ENCODE measurements around the gene OBSL1. TPM values are rescaled to one million over a fixed set of nuclear protein-coding genes. Genes with fewer than 3 reads are reported as not detected.

The OBSL1 gene
- total RNA-seq, 3 donors from 2014 or later = 69.2 to 91.9 (median 73.1) TPM

DNA sequence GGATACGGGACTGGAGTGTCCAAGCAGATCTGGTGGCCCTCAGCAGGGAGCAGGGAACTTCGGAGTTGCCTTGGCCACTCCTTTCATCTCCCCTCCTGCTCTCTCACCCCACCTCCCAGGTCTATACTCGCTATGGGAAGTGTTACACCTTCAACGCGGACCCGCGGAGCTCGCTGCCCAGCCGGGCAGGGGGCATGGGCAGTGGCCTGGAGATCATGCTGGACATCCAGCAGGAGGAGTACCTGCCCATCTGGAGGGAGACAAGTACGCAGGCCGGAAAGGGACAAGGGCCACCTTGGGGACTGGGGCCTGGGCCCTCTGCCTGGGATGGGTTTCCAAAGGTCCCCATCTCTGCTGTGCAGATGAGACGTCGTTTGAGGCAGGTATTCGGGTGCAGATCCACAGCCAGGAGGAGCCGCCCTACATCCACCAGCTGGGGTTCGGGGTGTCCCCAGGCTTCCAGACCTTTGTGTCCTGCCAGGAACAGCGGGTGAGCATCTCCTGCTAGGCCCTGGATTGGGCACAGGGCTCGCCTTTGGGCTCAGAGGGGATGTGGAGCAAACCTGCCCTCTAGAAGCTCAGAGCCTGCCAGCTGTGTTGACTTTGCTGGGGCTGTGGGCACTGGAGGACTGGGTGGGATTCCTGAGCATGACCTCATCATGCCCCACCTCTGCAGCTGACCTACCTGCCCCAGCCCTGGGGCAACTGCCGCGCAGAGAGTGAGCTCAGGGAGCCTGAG, 39.5 kb downstream of the OBSL1 start:
- Histone ChIP-seq H3K36me3 (no peaks in the 10 kb centered on the region), H3K4me1 (no peaks in the 10 kb centered on the region), H3K27ac (no peak overlapping the region), H3K27me3 (peaks cover 0 to 32% of the 10 kb centered on the region in 2 donors), H3K4me3 (no peak overlapping the region), H3K9me3 (no peaks in the 10 kb centered on the region)
- TF ChIP-seq, protein P1, sequence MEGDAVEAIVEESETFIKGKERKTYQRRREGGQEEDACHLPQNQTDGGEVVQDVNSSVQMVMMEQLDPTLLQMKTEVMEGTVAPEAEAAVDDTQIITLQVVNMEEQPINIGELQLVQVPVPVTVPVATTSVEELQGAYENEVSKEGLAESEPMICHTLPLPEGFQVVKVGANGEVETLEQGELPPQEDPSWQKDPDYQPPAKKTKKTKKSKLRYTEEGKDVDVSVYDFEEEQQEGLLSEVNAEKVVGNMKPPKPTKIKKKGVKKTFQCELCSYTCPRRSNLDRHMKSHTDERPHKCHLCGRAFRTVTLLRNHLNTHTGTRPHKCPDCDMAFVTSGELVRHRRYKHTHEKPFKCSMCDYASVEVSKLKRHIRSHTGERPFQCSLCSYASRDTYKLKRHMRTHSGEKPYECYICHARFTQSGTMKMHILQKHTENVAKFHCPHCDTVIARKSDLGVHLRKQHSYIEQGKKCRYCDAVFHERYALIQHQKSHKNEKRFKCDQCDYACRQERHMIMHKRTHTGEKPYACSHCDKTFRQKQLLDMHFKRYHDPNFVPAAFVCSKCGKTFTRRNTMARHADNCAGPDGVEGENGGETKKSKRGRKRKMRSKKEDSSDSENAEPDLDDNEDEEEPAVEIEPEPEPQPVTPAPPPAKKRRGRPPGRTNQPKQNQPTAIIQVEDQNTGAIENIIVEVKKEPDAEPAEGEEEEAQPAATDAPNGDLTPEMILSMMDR (IDR thresholded peaks at IDR 0.05) = no peak
- TF ChIP-seq POLR2AphosphoS5 (IDR thresholded peaks at IDR 0.05) (no peak), POLR2A (IDR thresholded peaks at IDR 0.05) (no peak)
- intact Hi-C loops (cut with DNase I; ENCODE audit: low total_unique reads) = no loop called here
- no peak for DNase-seq (ENCODE audit: low spot score in 2 of 2)

DNA sequence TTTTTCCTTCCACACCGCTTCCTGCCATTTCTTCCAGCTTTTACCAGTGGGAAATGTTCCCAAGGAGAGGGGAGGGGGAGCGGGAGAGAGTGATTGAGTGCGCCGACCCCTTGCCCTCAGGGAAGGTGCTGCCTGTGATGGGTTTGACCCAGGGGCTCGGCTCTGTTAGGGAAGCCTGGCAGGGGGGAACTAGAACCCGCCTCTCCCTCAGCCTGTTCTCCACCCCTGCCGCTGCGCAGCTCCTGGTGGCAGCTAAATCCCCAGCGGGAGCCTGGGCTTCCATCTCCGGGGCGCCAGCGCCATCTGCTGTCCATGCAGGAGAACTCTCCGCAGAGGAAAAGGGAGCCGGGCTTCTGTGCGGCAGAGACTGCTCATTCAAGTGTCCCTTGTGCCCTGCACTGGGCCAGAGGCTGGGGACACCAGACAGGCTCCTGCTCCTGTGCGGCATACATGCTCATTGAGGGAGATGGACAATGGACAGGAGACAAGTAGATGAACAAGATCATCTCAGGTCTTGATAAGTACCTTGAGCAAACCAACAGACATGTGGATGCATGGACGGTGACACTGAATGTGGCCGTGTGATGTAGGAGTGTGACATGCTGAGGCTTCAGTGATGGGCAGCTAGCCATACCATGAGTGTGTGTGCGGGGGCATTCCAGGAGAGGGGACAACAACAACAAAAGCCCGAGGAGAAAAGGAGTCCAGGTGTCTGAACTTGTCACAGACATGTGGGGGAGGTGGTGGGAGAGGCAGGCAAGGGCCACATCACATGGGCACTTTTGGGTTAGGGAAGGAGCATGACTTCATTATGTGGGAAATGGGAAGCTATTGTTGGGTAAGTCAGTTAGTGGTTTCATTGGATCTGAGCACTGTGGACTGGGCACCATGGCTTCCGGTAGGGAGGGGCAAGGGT, 41.0 kb downstream of the OBSL1 start:
- intact Hi-C loops (cut with DNase I; ENCODE audit: low total_unique reads) = no loop called here

DNA sequence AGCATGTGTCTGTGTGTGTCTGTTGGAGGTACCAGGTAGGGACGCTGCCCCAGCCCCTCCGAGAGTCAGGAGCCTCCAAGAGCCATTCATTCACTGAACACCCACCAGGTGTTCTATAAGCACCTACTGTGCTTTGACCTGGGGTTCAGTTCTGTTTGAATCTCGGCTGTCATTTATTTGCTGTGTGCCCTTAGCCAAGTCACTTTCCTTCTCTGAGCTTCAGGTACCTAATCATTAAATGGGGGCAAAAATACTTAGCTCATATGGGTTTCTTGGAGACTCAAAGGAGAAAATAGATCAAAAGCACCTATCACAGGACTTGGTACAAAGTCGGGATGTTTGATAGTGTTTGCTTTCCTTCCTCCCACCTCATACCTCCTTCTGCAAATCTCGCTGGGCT, 43.9 kb downstream of the OBSL1 start:
- Histone ChIP-seq H3K4me3 (no peak overlapping the region), H3K27me3 (peaks cover under 1 to 63% of the 10 kb centered on the region in 2 donors), H3K27ac (no peak overlapping the region), H3K36me3 (no peaks in the 10 kb centered on the region), H3K9me3 (no peaks in the 10 kb centered on the region), H3K4me1 (peaks cover 0 to 2% of the 10 kb centered on the region in 2 donors)
- DNase-seq (ENCODE audit: low spot score in 2 of 2) = no peak
- intact Hi-C loops (cut with DNase I; ENCODE audit: low total_unique reads) = loop anchor here (10.0 kb wide), 2 partner anchors 53 to 123 kb away; no protein-coding TSS in a partner anchor
- TF ChIP-seq POLR2AphosphoS5 (IDR thresholded peaks at IDR 0.05) (no peak), POLR2A (IDR thresholded peaks at IDR 0.05) (no peak)
- TF ChIP-seq, protein P1 (IDR thresholded peaks at IDR 0.05) = no peak

More for the DNA sequence above, 41.0 kb downstream of the OBSL1 start:
- peak overlapping the region in 2 of 3 donors; percentile 15 to 46 for H3K4me3 ChIP-seq
- peak; percentile 62 to 86 for DNase-seq (ENCODE audit: low spot score in 2 of 2)
- no peak overlapping the region for H3K27ac ChIP-seq
- TF ChIP-seq POLR2A (IDR thresholded peaks at IDR 0.05) (no peak), POLR2AphosphoS5 (IDR thresholded peaks at IDR 0.05) (peak in 1 of 3 donors; percentile 36)
- TF ChIP-seq, protein P1 (IDR thresholded peaks at IDR 0.05) = peak; percentile 84 to 99 (median 98)
- no peaks in the 10 kb centered on the region for H3K36me3 ChIP-seq
- H3K4me1 ChIP-seq = no peaks in the 10 kb centered on the region
- peaks cover 0 to 38% of the 10 kb centered on the region in 2 donors for H3K27me3 ChIP-seq
- H3K9me3 ChIP-seq = no peaks in the 10 kb centered on the region

DNA sequence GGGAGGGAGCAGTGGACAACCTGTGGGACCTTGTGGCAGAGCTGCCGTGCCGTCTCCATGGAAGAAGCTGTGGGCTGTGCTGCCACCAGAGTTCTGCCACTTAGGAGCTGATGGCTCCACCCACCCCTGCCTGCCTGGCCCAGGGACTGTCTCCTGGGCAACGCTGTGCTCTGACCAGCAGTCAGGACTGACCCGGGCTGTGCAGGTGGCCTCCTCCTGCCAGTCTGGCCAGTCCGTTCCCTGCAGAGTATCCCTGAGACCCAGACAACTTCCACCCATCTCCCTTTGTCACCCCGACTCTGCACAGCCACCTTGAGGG, 44.3 kb downstream of the OBSL1 start:
- Histone ChIP-seq H3K36me3 (no peaks in the 10 kb centered on the region), H3K27ac (no peak overlapping the region), H3K4me3 (no peak overlapping the region), H3K9me3 (no peaks in the 10 kb centered on the region), H3K4me1 (peaks cover 0 to 6% of the 10 kb centered on the region in 2 donors), H3K27me3 (peaks cover 2 to 66% of the 10 kb centered on the region in 2 donors)
- DNase-seq (ENCODE audit: low spot score in 2 of 2) = no peak
- no peak for TF ChIP-seq POLR2AphosphoS5 (IDR thresholded peaks at IDR 0.05)
- no peak for TF ChIP-seq POLR2A (IDR thresholded peaks at IDR 0.05)
- TF ChIP-seq, protein P1 (IDR thresholded peaks at IDR 0.05) = no peak
- intact Hi-C loops (cut with DNase I; ENCODE audit: low total_unique reads) = loop anchor here (10.0 kb wide), 2 partner anchors 52 to 122 kb away; no protein-coding TSS in a partner anchor
